ENCODE results near the gene MAFF.

Gene MAFF

GRCh38 chr22:38205261-38206128 is 3.7 kb downstream of the MAFF start:
- DNase-seq, result no peak

- no peak for DNase-seq
These were observed 6.2 kb downstream of the MAFF start for GRCh38 chr22:38207898-38208432.

GRCh38 chr22:38208551-38208968 is 6.8 kb downstream of the MAFF start:
- no peak for DNase-seq

- DNase-seq, result no peak
These were observed 9.8 kb downstream of the MAFF start for GRCh38 chr22:38211556-38211955.

- no peak for DNase-seq
These were observed 10.6 kb downstream of the MAFF start for GRCh38 chr22:38212442-38212841.

GRCh38 chr22:38213319-38213989 is 11.7 kb downstream of the MAFF start:
- no peak for DNase-seq

GRCh38 chr22:38213990-38214301 is 12.2 kb downstream of the MAFF start:
- DNase-seq, result no peak

- peak; percentile 62 for DNase-seq
These were observed 12.7 kb downstream of the MAFF start for GRCh38 chr22:38214302-38215056.

- no peak for DNase-seq
These were observed 13.6 kb downstream of the MAFF start for GRCh38 chr22:38215156-38216038.

- DNase-seq, result peak; percentile 44
These were observed 17.1 kb downstream of the MAFF start for GRCh38 chr22:38218661-38219622.

- DNase-seq, result no peak
These were observed 17.8 kb downstream of the MAFF start for GRCh38 chr22:38219632-38220031.

- no peak for DNase-seq
These were observed 18.4 kb downstream of the MAFF start for GRCh38 chr22:38220163-38220562.

- DNase-seq, result no peak
These were observed 19.0 kb downstream of the MAFF start for GRCh38 chr22:38220653-38221386.

- DNase-seq, result no peak
These were observed 19.6 kb downstream of the MAFF start for GRCh38 chr22:38221407-38221806.

GRCh38 chr22:38221908-38222796 is 20.4 kb downstream of the MAFF start:
- DNase-seq, result no peak

- no peak for DNase-seq
These were observed 21.0 kb downstream of the MAFF start for GRCh38 chr22:38222797-38223119.

- DNase-seq, result no peak
These were observed 21.6 kb downstream of the MAFF start for GRCh38 chr22:38223289-38223960.

- DNase-seq, result no peak
These were observed 25.3 kb downstream of the MAFF start for GRCh38 chr22:38226853-38227649.

Data from stimulated activated CD4-positive, alpha-beta T cell treated with anti-CD3 and anti-CD28 coated beads, Interleukin-12 subunit alpha, Interleukin-12 subunit beta, amount 100 ng/mL, for 4 hours (primary cell).